Measurements from ENCODE around the gene NYNRIN.

GRCh38 chr14:24367514-24368211 lies 31.1 kb upstream of the NYNRIN start, which contains the start of gene NFATC4:
- no peak for TF ChIP-seq CTCF (IDR thresholded peaks at IDR 0.05)
- no peak for TF ChIP-seq POLR2A (IDR thresholded peaks at IDR 0.05)
